ENCODE data around the gene AMOTL1. TPM values are rescaled to one million over a fixed set of nuclear protein-coding genes. Genes with fewer than 3 reads are reported as not detected.
"Not testable (repeated sequence)": the region's sequence is repeated elsewhere in the genome, so short reads cannot be mapped to it uniquely, and the experiment has no call there.

AMOTL1 gene
- total RNA-seq, 1 experiment from 2014 or later: 76.6 TPM

GRCh38 chr11:94788396-94788795 is 20.2 kb downstream of the AMOTL1 start:
- CTCF ChIA-PET: interaction anchor here (0.6 to 5.3 kb wide), 6 partner anchors 13 to 1097 kb away, joined by 3 to 40 read pairs (median 8); no protein-coding TSS in a partner anchor
- no peak for TF ChIP-seq CTCF (IDR thresholded peaks at IDR 0.05; ENCODE audit: unreplicated experiment)
- H3K4me1 Mint-ChIP-seq (ENCODE audit: insufficient read depth, unreplicated experiment): peaks cover 55% of the 10 kb centered on the region
- intact Hi-C loops (cut with micrococcal nuclease): loop anchor here (5.0 kb wide), 1 partner anchor 81 kb away; no protein-coding TSS in a partner anchor
- H3K9me3 Mint-ChIP-seq (ENCODE audit: unreplicated experiment): no peaks in the 10 kb centered on the region
- no peak overlapping the region for H3K4me3 Mint-ChIP-seq (ENCODE audit: unreplicated experiment)
- POLR2A ChIA-PET: interaction anchor here (0.9 to 1.4 kb wide), 3 partner anchors 12 to 21 kb away, joined by 3 read pairs; partner anchors contain the start of gene AMOTL1
- no peaks in the 10 kb centered on the region for H3K36me3 Mint-ChIP-seq (ENCODE audit: insufficient read depth, unreplicated experiment)
- H3K27ac Mint-ChIP-seq (ENCODE audit: low read depth, unreplicated experiment): peak overlapping the region; percentile 0
- no peaks in the 10 kb centered on the region for H3K27me3 Mint-ChIP-seq (ENCODE audit: insufficient read depth, unreplicated experiment)
- BruUV-seq (replicated peaks): no TSS peak
- DNase-seq (ENCODE audit: unreplicated experiment): no peak

GRCh38 chr11:94790197-94790596 is 22.0 kb downstream of the AMOTL1 start:
- peaks cover 64% of the 10 kb centered on the region for H3K4me1 Mint-ChIP-seq (ENCODE audit: insufficient read depth, unreplicated experiment)
- TF ChIP-seq CTCF (IDR thresholded peaks at IDR 0.05; ENCODE audit: unreplicated experiment): no peak
- intact Hi-C loops (cut with micrococcal nuclease): no loop called here
- no peaks in the 10 kb centered on the region for H3K9me3 Mint-ChIP-seq (ENCODE audit: unreplicated experiment)
- no peaks in the 10 kb centered on the region for H3K27me3 Mint-ChIP-seq (ENCODE audit: insufficient read depth, unreplicated experiment)
- no TSS peak for BruUV-seq (replicated peaks)
- POLR2A ChIA-PET: interaction anchor here (0.7 to 1.7 kb wide), 4 partner anchors 9 to 1707 kb away, joined by 3 to 4 read pairs (median 3); no protein-coding TSS in a partner anchor
- H3K27ac Mint-ChIP-seq (ENCODE audit: low read depth, unreplicated experiment): no peak overlapping the region
- CTCF ChIA-PET: interaction anchor here (0.9 to 5.3 kb wide), 5 partner anchors 13 to 172 kb away, joined by 3 to 40 read pairs (median 3); no protein-coding TSS in a partner anchor
- no peak overlapping the region for H3K4me3 Mint-ChIP-seq (ENCODE audit: unreplicated experiment)
- no peaks in the 10 kb centered on the region for H3K36me3 Mint-ChIP-seq (ENCODE audit: insufficient read depth, unreplicated experiment)
- no peak for DNase-seq (ENCODE audit: unreplicated experiment)

DNA sequence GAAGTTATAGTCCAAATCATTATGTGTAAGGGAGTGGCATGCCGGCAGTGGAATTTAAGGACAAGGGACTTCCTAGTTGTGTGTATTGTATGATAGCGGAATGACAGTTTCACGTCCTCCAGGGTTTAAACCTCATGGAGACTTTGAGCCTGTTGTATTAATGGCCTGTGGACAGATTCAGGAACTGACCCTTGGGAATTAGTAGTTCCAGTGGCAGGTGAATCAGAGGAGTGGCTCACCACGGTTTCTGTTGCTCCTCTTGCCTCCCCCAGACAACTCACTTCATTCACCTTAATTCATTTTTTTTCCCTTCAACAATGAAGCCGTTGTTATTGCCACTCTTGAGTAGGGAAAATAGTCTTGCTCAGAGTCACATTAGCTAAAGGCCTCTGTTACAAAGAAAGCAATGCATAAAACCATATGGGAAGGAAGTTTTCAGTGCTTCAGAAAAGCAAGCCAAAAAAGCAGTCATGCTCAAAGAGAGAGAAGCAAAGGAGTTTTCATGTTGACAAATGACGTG is 22.6 kb downstream of the AMOTL1 start:
- Mint-ChIP-seq H3K36me3 (ENCODE audit: insufficient read depth, unreplicated experiment) (no peaks in the 10 kb centered on the region), H3K27me3 (ENCODE audit: insufficient read depth, unreplicated experiment) (no peaks in the 10 kb centered on the region), H3K27ac (ENCODE audit: low read depth, unreplicated experiment) (no peak overlapping the region), H3K4me1 (ENCODE audit: insufficient read depth, unreplicated experiment) (peaks cover 59% of the 10 kb centered on the region), H3K9me3 (ENCODE audit: unreplicated experiment) (no peaks in the 10 kb centered on the region), H3K4me3 (ENCODE audit: unreplicated experiment) (no peak overlapping the region)
- no TSS peak for BruUV-seq (replicated peaks)
- no peak for DNase-seq (ENCODE audit: unreplicated experiment)
- ChIA-PET POLR2A (interaction anchor here (0.6 to 1.7 kb wide), 5 partner anchors 10 to 1707 kb away, joined by 3 to 4 read pairs (median 3); no protein-coding TSS in a partner anchor), CTCF (interaction anchor here (0.7 to 1.2 kb wide), 4 partner anchors 14 to 183 kb away, joined by 3 read pairs; no protein-coding TSS in a partner anchor)
- no peak for TF ChIP-seq CTCF (IDR thresholded peaks at IDR 0.05; ENCODE audit: unreplicated experiment)
- intact Hi-C loops (cut with micrococcal nuclease): no loop called here

DNA sequence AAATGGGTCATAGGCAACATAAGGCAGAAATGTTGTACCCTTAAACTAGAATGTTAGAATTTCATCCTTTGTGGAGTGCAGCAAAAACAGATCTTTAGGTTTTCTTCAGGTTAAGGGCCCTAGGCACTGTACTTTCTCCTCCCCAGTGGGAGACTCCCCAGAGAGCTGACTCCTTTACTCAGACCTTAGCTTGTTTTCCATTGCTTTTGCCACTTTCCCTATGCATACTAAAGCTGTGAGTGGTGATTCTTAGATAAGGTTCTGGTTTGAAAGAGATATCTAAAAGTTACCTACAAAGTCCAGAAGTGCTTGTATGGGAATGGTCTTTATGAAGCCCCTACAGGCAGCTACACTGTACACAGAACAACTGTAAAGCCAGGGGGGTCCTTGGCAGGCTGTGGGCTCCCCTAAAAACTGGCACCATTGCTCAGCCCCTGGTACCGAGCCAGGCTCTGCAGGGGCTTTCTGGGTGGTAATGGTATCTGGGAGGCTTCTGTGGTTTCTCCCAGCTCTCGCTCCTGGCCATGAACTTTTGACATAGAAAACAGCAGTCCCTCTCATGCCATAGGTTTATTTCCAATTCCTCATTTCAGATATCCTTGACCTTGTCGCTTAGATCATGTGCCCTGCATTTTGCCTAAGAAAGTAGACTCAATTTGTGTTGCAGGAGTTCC is 23.2 kb downstream of the AMOTL1 start:
- Mint-ChIP-seq H3K9me3 (ENCODE audit: unreplicated experiment) (no peaks in the 10 kb centered on the region), H3K4me1 (ENCODE audit: insufficient read depth, unreplicated experiment) (peaks cover 58% of the 10 kb centered on the region), H3K27ac (ENCODE audit: low read depth, unreplicated experiment) (no peak overlapping the region), H3K27me3 (ENCODE audit: insufficient read depth, unreplicated experiment) (no peaks in the 10 kb centered on the region), H3K36me3 (ENCODE audit: insufficient read depth, unreplicated experiment) (no peaks in the 10 kb centered on the region), H3K4me3 (ENCODE audit: unreplicated experiment) (no peak overlapping the region)
- POLR2A ChIA-PET: interaction anchor here (0.6 to 1.4 kb wide), 4 partner anchors 11 to 660 kb away, joined by 3 read pairs; no protein-coding TSS in a partner anchor
- CTCF ChIA-PET: interaction anchor here (0.7 to 1.2 kb wide), 4 partner anchors 14 to 184 kb away, joined by 3 read pairs; no protein-coding TSS in a partner anchor
- intact Hi-C loops (cut with micrococcal nuclease): no loop called here
- no peak for TF ChIP-seq CTCF (IDR thresholded peaks at IDR 0.05; ENCODE audit: unreplicated experiment)
- no TSS peak for BruUV-seq (replicated peaks)
- no peak for DNase-seq (ENCODE audit: unreplicated experiment)

DNA sequence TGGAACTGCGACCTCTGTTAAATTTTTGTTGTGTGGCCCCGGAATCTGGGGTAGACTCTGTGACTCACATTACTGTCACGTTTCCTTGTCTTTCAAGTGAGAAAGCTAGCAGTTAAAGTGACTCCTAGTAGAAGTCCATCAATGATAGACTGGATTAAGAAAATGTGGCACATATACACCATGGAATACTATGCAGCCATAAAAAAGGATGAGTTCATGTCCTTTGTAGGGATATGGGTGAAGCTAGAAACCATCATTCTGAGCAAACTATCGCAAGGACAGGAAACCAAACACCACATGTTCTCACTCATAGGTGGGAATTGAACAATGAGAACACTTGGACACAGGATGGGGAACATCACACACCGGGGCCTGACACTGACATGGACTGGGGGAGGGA is 23.8 kb downstream of the AMOTL1 start:
- H3K27me3 Mint-ChIP-seq (ENCODE audit: insufficient read depth, unreplicated experiment); BruUV-seq (replicated peaks); H3K9me3 Mint-ChIP-seq (ENCODE audit: unreplicated experiment); H3K27ac Mint-ChIP-seq (ENCODE audit: low read depth, unreplicated experiment); intact Hi-C loops (cut with micrococcal nuclease); H3K36me3 Mint-ChIP-seq (ENCODE audit: insufficient read depth, unreplicated experiment); H3K4me3 Mint-ChIP-seq (ENCODE audit: unreplicated experiment); DNase-seq (ENCODE audit: unreplicated experiment): not testable (repeated sequence)
- peaks cover 55% of the 10 kb centered on the region for H3K4me1 Mint-ChIP-seq (ENCODE audit: insufficient read depth, unreplicated experiment)
- ChIA-PET CTCF (interaction anchor here (1.1 to 1.2 kb wide), 2 partner anchors 33 to 168 kb away, joined by 3 read pairs; no protein-coding TSS in a partner anchor), POLR2A (interaction anchor here (0.6 to 1.4 kb wide), 2 partner anchors 12 to 660 kb away, joined by 3 read pairs; no protein-coding TSS in a partner anchor)

All from MCF 10A (cell line).